Activated CD8-positive, alpha-beta T cell treated with anti-CD3 and anti-CD28 coated beads, Interleukin-2, amount 10 ng/mL, durations not matched to agents 7 days and 5 days (primary cell): ENCODE measurements around the gene DHX30. TPM values are rescaled to one million over a fixed set of nuclear protein-coding genes. Genes with fewer than 3 reads are reported as not detected.
A peak's percentile ranks its signal among the peaks of the same experiment; 100 is the strongest.
"Not testable (repeated sequence)": the region's sequence is repeated elsewhere in the genome, so short reads cannot be mapped to it uniquely, and the experiment has no call there.

Experiments
- ATAC-seq: fragments of 150-1000 bp; cut with Tn5 transposase; one replicate; pipeline ENCODE4 v1.10.0; 2021; ENCODE audit warnings: moderate library complexity
- CTCF ChIA-PET: fragments of 350-600 bp; sonication (Branson Sonifier 250); formaldehyde crosslinking; loops from one replicate; lab custom pipeline; 2021; ENCODE audit warnings: antibody characterized with exemption; lab: Charles Lee
- POLR2A ChIA-PET: fragments of 350-600 bp; sonication (Branson Sonifier 250); formaldehyde crosslinking; loops from one replicate; lab custom pipeline; 2021; ENCODE audit warnings: antibody characterized with exemption; lab: Charles Lee
- DNase-seq: peaks from one replicate; pipeline ENCODE4 v3.0.0-alpha.2; 2020
- H3K27ac Mint-ChIP-seq: one replicate; pipeline ENCODE4 v1.8.0; 2021; ENCODE audit warnings: mild to moderate bottlenecking, mixed read lengths
- H3K27me3 Mint-ChIP-seq: one replicate; pipeline ENCODE4 v1.8.0; 2021; ENCODE audit warnings: low read depth, mixed read lengths
- H3K36me3 Mint-ChIP-seq: one replicate; pipeline ENCODE4 v1.8.0; 2021; ENCODE audit warnings: low read depth, mixed read lengths
- H3K4me1 Mint-ChIP-seq: one replicate; pipeline ENCODE4 v1.8.0; 2021; ENCODE audit warnings: low read depth, mixed read lengths
- H3K4me3 Mint-ChIP-seq: one replicate; pipeline ENCODE4 v1.8.0; 2021; ENCODE audit warnings: mild to moderate bottlenecking, mixed read lengths
- H3K9me3 Mint-ChIP-seq: one replicate; pipeline ENCODE4 v1.8.0; 2022; ENCODE audit warnings: mixed read lengths; ENCODE audit not compliant: insufficient read depth
- total RNA-seq, 2 experiments: library from RNA; stranded (reverse); gene quantifications; one replicate each; pipeline ENCODE4 v1.2.3, GENCODE V29; 2021

DHX30 gene
- total RNA-seq, 2 experiments from 2014 or later = 72.8 to 75.7 TPM

DNA sequence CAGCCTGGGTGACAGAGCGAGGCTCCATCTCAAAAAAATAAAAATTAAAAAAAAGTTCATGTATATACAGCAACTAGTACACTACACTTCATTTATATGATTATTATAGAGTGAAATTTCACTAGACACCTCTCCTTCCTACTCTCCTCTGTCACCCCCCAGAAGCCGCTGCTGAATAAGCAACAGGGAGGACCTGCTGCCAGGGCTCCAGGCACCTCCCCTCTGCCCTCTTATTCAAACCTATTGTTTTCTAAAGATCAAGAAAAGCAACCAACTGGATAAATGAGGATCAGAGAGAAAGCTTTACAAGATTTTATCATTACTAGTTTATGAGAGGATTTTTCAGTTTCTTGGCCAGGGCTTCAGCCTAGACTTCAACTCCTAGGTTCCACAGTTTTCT is 71.5 kb downstream of the DHX30 start:
- Mint-ChIP-seq H3K9me3 (no peaks in the 10 kb centered on the region), H3K36me3 (peaks cover 33% of the 10 kb centered on the region), H3K4me1 (peaks cover 15% of the 10 kb centered on the region), H3K27ac (no peak overlapping the region), H3K4me3 (no peak overlapping the region), H3K27me3 (no peaks in the 10 kb centered on the region)
- CTCF ChIA-PET = no interaction called here
- ATAC-seq (no peak), DNase-seq (no peak)
- POLR2A ChIA-PET = no interaction called here

DNA sequence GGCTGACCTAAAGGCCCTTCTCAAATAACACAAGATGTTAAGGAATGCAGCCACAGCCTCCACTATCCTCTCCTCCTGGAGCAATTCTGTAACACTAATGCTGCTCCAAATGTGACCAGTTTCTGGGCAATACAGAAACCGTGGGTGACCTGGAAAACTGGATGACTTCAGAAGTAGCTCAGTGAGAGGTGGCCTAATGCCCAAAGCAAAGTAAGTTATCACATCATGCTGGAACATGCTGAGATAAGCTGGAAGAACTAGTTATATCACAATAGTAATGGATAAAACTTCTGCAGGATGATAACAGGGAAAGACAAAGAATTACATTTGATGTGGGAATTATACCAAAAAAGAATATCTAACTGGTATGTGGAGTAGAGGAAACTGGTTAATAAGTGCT is 72.0 kb downstream of the DHX30 start:
- Mint-ChIP-seq H3K4me1 (peaks cover 15% of the 10 kb centered on the region), H3K4me3 (no peak overlapping the region), H3K36me3 (peaks cover 28% of the 10 kb centered on the region), H3K9me3 (no peaks in the 10 kb centered on the region), H3K27ac (no peak overlapping the region), H3K27me3 (no peaks in the 10 kb centered on the region)
- CTCF ChIA-PET = interaction anchor here (1.7 kb wide), 1 partner anchor 115 kb away, joined by 4 read pairs; no protein-coding TSS in a partner anchor
- ATAC-seq (no peak), DNase-seq (no peak)
- POLR2A ChIA-PET = no interaction called here

DNA sequence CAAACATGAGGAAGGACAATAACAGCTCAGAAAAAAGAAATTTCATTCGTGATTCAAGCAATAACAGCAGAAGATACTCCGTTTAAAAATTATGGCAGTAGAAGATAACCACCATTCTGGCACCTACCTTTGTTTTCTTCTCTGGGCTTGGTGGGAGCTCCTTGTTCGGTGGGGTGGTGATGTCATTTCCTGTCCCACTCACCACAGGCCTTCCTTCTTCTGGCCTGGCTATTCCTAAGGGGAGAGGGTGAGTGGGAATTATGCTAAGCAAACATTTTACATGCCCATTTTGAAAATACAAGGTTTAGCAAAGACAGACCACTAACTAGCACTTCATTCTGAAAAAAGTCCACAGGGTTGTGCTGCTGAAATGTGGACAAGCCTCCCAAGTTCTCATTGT is 74.4 kb downstream of the DHX30 start:
- peaks cover 9% of the 10 kb centered on the region for H3K36me3 Mint-ChIP-seq
- no peak overlapping the region for H3K27ac Mint-ChIP-seq
- ATAC-seq (no peak), DNase-seq (no peak)
- CTCF ChIA-PET = no interaction called here
- no peaks in the 10 kb centered on the region for H3K9me3 Mint-ChIP-seq
- H3K4me1 Mint-ChIP-seq = peaks cover 15% of the 10 kb centered on the region
- no peak overlapping the region for H3K4me3 Mint-ChIP-seq
- POLR2A ChIA-PET = interaction anchor here (1.1 kb wide), 1 partner anchor 107 kb away, joined by 3 read pairs; no protein-coding TSS in a partner anchor
- H3K27me3 Mint-ChIP-seq = no peaks in the 10 kb centered on the region

DNA sequence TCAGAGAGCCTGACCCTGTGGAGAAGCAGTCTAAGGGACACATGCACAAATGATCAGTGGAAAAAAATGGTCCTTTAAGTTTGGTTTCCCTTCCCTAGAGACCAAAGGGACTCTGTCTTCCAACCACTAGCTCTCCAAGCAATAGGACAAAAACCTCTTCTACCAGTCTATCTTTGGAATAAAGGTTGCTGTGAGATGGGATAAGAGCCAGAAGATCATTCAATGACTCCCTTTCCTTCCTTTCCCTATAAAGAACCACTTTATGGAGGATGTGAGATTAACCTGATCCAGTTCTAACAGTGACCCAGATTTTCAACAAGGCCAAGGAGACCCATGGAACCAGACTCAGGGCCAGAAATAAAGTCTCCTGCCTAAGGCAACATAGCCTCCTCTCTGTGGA is 74.8 kb downstream of the DHX30 start:
- CTCF ChIA-PET = no interaction called here
- H3K4me1 Mint-ChIP-seq = peaks cover 15% of the 10 kb centered on the region
- no peak for ATAC-seq
- H3K4me3 Mint-ChIP-seq = no peak overlapping the region
- H3K36me3 Mint-ChIP-seq = peaks cover 9% of the 10 kb centered on the region
- no peaks in the 10 kb centered on the region for H3K27me3 Mint-ChIP-seq
- peak overlapping the region; percentile 4 for H3K27ac Mint-ChIP-seq
- DNase-seq = no peak
- POLR2A ChIA-PET = no interaction called here
- H3K9me3 Mint-ChIP-seq = no peaks in the 10 kb centered on the region

DNA sequence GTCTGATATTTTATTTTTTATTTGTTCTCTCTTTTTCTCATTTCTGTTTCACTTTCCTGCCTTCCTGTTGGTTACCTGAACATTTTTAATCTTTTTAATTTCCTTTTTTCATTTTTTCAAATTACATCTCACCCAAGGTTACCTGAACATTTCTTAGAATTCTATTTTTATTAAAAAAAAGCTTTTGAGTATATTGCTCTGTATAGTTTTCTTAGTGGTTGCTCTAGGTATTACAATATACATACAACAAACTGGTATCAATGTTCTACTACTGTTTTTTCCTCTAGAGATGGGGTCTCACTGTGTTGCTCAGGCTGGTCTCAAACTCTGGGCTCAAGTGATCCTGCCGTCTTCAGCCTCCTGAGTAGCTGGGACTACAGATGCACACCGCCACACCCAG is 79.4 kb downstream of the DHX30 start:
- H3K27ac Mint-ChIP-seq = no peak overlapping the region
- DNase-seq (no peak), ATAC-seq (no peak)
- POLR2A ChIA-PET = interaction anchor here (0.6 kb wide), 1 partner anchor 57 kb away, joined by 3 read pairs; no protein-coding TSS in a partner anchor
- no peak overlapping the region for H3K4me3 Mint-ChIP-seq
- H3K4me1 Mint-ChIP-seq = peaks cover 29% of the 10 kb centered on the region
- CTCF ChIA-PET = interaction anchor here (1.0 to 1.2 kb wide), 3 partner anchors 13 to 45 kb away, joined by 3 read pairs; no protein-coding TSS in a partner anchor
- H3K27me3 Mint-ChIP-seq = no peaks in the 10 kb centered on the region
- peaks cover 14% of the 10 kb centered on the region for H3K36me3 Mint-ChIP-seq
- H3K9me3 Mint-ChIP-seq = no peaks in the 10 kb centered on the region

DNA sequence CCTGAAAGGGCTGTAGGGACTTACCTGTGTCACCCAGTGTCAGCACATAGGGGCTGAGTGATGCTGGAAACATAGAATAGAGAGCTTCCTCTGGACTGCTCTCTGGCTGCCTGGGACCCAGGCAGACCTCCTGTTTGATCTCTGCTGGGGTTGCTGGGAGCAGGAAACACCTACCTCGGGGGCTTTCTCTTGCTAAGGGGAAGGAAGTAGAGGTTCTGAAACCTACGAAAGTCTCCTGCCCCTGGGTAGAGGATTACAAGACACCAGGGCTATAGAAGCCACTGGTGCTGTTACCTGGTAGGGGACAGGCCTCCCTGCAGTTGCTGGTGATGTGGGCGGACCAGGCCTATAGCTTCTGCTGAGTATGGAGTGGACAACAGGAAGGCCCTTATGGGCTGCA is 81.7 kb downstream of the DHX30 start:
- H3K9me3 Mint-ChIP-seq = no peaks in the 10 kb centered on the region
- no peaks in the 10 kb centered on the region for H3K27me3 Mint-ChIP-seq
- peak; percentile 80 for ATAC-seq
- H3K4me3 Mint-ChIP-seq = no peak overlapping the region
- ChIA-PET CTCF (no interaction called here), POLR2A (interaction anchor here (0.6 kb wide), 1 partner anchor 143 kb away, joined by 3 read pairs; no protein-coding TSS in a partner anchor)
- peaks cover 24% of the 10 kb centered on the region for H3K36me3 Mint-ChIP-seq
- H3K4me1 Mint-ChIP-seq = peaks cover 21% of the 10 kb centered on the region
- H3K27ac Mint-ChIP-seq = peak overlapping the region; percentile 72
- DNase-seq = peak; percentile 38

DNA sequence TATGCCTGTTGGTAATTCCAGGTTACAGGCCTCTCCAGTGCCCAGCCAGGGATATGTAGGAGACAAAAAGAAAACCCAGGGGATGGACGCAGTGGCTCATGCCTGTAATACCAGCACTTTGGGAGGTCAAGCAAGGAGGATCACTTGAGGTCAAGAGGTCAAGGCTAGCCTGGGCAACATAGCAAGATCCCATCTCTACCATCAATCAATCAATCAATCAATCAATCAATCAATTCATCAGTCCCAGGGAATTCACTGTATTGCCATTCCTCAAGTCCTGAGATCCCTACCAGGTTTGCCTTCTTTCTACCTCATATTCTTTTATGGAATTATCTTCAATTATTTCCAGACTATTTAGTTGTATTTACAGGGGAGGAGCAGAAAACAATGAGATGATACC is 82.2 kb downstream of the DHX30 start:
- ChIA-PET CTCF (no interaction called here), POLR2A (no interaction called here)
- no peaks in the 10 kb centered on the region for H3K9me3 Mint-ChIP-seq
- DNase-seq (no peak), ATAC-seq (no peak)
- peak overlapping the region; percentile 72 for H3K27ac Mint-ChIP-seq
- no peaks in the 10 kb centered on the region for H3K27me3 Mint-ChIP-seq
- peaks cover 21% of the 10 kb centered on the region for H3K4me1 Mint-ChIP-seq
- H3K36me3 Mint-ChIP-seq = peaks cover 26% of the 10 kb centered on the region
- H3K4me3 Mint-ChIP-seq = no peak overlapping the region

DNA sequence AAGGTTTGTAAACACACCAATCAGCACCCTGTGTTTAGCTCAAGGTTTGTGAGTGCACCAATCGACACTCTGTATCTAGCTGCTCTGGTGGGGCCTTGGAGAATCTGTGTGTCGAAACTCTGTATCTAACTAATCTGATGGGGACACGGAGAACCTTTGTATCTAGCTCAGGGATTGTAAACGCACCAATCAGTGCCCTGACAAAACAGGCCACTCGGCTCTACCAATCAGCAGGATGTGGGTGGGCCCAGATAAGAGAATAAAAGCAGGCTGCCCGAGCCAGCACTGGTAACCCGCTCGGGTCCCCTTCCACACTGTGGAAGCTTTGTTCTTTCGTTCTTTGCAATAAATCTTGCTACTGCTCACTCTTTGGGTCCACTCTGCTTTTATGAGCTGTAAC is 85.1 kb downstream of the DHX30 start:
- ATAC-seq, DNase-seq, H3K27ac Mint-ChIP-seq, H3K27me3 Mint-ChIP-seq, POLR2A ChIA-PET, H3K4me3 Mint-ChIP-seq, H3K9me3 Mint-ChIP-seq: not testable (repeated sequence)
- Mint-ChIP-seq H3K36me3 (peaks cover 41% of the 10 kb centered on the region), H3K4me1 (peaks cover 21% of the 10 kb centered on the region)
- CTCF ChIA-PET = interaction anchor here (1.3 kb wide), 1 partner anchor 102 kb away, joined by 3 read pairs; no protein-coding TSS in a partner anchor

DNA sequence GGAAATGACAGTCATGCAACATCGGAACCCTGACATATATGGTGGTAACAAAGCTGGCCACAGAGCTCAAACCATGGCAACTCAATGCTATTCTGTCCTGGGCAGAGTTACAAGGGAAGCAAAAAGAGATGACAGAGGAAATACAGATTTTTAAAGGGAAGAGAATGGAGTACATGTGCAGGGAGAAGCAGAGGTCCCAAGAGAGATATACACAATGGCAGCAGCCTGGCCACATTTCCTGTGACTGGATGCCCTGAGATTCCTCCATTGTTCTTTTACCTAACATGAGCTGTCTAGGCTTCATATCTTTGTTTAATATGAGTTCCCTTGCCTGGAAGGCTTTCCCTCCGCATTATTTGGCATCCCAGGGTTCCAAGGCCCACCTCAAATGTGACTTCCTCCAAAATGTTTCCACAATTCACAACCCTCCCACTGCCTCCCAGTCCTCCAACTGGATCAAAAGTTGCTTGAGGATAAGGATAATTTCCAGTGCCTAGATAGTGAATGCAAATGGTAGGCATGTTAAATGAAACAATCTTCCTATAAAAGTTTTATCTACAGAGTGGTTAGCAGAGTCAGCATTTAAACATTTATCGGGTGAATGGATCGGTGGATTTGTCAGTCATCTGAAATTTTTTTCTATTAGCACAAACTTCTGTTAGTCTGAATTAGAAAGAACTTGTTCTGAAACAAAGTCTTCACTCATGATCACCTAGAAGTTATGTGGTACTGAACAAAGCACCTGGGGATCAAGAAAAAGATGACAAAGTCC is 86.2 kb downstream of the DHX30 start:
- ATAC-seq (no peak), DNase-seq (no peak)
- Mint-ChIP-seq H3K27ac (peak overlapping the region; percentile 9), H3K4me3 (no peak overlapping the region), H3K4me1 (peaks cover 18% of the 10 kb centered on the region), H3K36me3 (peaks cover 38% of the 10 kb centered on the region), H3K9me3 (no peaks in the 10 kb centered on the region), H3K27me3 (no peaks in the 10 kb centered on the region)
- CTCF ChIA-PET = interaction anchor here (1.3 kb wide), 1 partner anchor 101 kb away, joined by 3 read pairs; no protein-coding TSS in a partner anchor
- POLR2A ChIA-PET = no interaction called here

DNA sequence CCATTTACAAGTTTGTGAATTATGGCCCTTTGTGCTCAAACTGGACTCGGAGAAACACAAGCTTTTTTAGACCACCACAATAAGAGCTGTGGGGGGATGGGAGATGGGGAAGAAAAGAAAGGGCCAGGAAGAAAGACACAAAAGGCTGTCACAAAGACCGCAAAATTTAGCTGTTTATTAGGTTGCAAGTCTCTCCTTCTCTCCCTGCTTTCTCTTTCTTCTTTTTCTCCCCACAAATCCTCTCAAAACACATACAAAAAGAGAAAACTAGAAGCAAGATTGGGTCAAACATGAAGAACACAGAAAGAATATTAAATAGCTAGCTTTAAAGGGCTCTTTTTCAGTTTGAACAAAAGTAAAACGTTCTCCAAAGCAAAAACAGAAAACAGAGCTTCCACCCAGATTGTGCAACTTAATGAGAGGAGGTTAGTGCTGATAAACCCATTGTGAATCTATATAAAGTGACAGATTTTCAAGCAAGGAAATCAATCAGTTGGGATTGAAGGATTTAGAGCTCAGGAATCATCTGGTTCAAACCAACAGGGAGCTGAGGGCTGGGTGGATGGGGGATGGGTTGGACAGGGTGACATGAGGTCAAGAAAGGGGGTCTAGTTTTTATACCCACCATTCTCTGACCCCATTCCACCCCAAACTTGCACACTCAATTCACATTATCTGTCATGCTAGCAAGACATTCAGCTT is 87.3 kb downstream of the DHX30 start:
- ATAC-seq = no peak
- H3K4me1 Mint-ChIP-seq = peaks cover 8% of the 10 kb centered on the region
- H3K4me3 Mint-ChIP-seq = no peak overlapping the region
- ChIA-PET POLR2A (interaction anchor here (0.6 kb wide), 1 partner anchor 268 kb away, joined by 3 read pairs; no protein-coding TSS in a partner anchor), CTCF (interaction anchor here (1.3 to 1.5 kb wide), 2 partner anchors 53 to 100 kb away, joined by 4 to 7 read pairs; no protein-coding TSS in a partner anchor)
- no peak overlapping the region for H3K27ac Mint-ChIP-seq
- peaks cover 31% of the 10 kb centered on the region for H3K36me3 Mint-ChIP-seq
- no peaks in the 10 kb centered on the region for H3K27me3 Mint-ChIP-seq
- no peak for DNase-seq
- H3K9me3 Mint-ChIP-seq = no peaks in the 10 kb centered on the region

DNA sequence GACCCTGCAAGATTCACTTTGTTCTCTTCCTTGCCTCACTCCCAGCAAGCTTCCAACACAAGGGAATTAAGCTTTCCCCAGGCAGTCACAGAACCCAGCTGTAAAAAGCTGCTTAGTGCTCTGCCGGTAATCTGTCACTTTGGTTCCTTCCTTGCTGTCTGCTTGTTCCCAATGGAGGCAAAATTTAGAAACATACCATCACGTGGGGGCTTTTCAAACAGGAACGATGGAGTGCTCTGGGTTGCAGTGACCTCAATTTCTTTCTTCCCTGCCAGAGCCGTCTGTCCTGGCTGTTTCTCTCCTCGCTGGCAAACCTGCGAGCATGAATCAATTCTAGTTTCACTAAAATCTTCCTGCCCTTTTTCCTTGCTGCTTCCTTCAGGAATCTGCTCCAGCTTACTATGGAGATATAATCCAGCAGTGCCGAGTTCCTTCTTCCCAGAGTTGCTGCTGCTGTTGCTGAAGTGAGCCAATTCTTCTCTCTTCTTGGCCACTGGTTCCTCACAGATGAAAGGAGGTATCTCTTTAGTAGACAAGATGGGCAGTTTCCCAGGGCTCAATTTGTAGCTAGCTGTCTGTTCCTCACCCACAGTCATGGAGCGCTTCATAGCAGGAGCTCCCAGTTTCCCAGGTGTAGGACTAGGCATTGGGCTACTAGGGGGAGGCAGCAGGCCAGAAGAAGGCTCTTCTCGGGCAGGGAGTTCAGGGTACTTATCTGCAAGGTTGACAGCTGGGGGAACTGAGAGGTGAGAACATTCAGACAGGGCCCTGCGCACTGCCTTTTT is 88.1 kb downstream of the DHX30 start:
- ATAC-seq (no peak), DNase-seq (no peak)
- H3K27ac Mint-ChIP-seq = no peak overlapping the region
- POLR2A ChIA-PET = no interaction called here
- CTCF ChIA-PET = interaction anchor here (1.3 to 1.5 kb wide), 2 partner anchors 54 to 99 kb away, joined by 4 to 7 read pairs; no protein-coding TSS in a partner anchor
- H3K4me1 Mint-ChIP-seq = peaks cover 1% of the 10 kb centered on the region
- no peaks in the 10 kb centered on the region for H3K27me3 Mint-ChIP-seq
- peaks cover 34% of the 10 kb centered on the region for H3K36me3 Mint-ChIP-seq
- H3K4me3 Mint-ChIP-seq = no peak overlapping the region
- H3K9me3 Mint-ChIP-seq = no peaks in the 10 kb centered on the region
